Middle frontal gyrus (tissue), 1 donor: ENCODE results near the gene TTC39C.
A peak's percentile ranks its signal among the peaks of the same experiment; 100 is the strongest.

Experiments
- DNase-seq: peaks from one replicate; pipeline ENCODE4 v3.0.0-alpha.2; 2015; ENCODE audit warnings: low spot score; ENCODE audit errors: extremely low spot score

TTC39C gene

GRCh38 chr18:24014062-24014985, at the start of gene TTC39C:
TTC39C (plus strand) TSS chr18:24014754; CDS start chr18:24014872, 118 bp downstream.
- DNase-seq, result peak; percentile 16

GRCh38 chr18:23966909-23967308, 47.6 kb upstream of the TTC39C start:
- DNase-seq, result no peak

- DNase-seq, result no peak
Measured at GRCh38 chr18:23967321-23968089, 47.0 kb upstream of the TTC39C start.

GRCh38 chr18:23968638-23969604, 45.6 kb upstream of the TTC39C start:
- no peak for DNase-seq

- DNase-seq, result no peak
Measured at GRCh38 chr18:23969664-23970063, 44.9 kb upstream of the TTC39C start.

GRCh38 chr18:23970161-23971096, 44.1 kb upstream of the TTC39C start:
- DNase-seq, result no peak

GRCh38 chr18:23971097-23971440, 43.5 kb upstream of the TTC39C start:
- no peak for DNase-seq

- no peak for DNase-seq
Measured at GRCh38 chr18:23971666-23972230, 42.8 kb upstream of the TTC39C start.

- DNase-seq, result no peak
Measured at GRCh38 chr18:23972453-23972852, 42.1 kb upstream of the TTC39C start.

GRCh38 chr18:23977103-23977502, 37.5 kb upstream of the TTC39C start:
- no peak for DNase-seq

GRCh38 chr18:23977719-23978483, 36.7 kb upstream of the TTC39C start:
- DNase-seq, result no peak

- no peak for DNase-seq
Measured at GRCh38 chr18:23981369-23981980, 33.1 kb upstream of the TTC39C start.

- DNase-seq, result no peak
Measured at GRCh38 chr18:23982155-23983079, 32.1 kb upstream of the TTC39C start.

- DNase-seq, result no peak
Measured at GRCh38 chr18:23983112-23983511, 31.4 kb upstream of the TTC39C start.

GRCh38 chr18:23986600-23987359, 27.8 kb upstream of the TTC39C start:
- DNase-seq, result no peak

- DNase-seq, result no peak
Measured at GRCh38 chr18:23990474-23991410, 23.8 kb upstream of the TTC39C start.
